ENCODE data around the gene RPL22L1. TPM values are rescaled to one million over a fixed set of nuclear protein-coding genes. Genes with fewer than 3 reads are reported as not detected.
A peak's percentile ranks its signal among the peaks of the same experiment; 100 is the strongest.

RPL22L1 gene
- total RNA-seq, 1 experiment from 2014 or later, result 60.3 TPM

- Histone ChIP-seq H3K9me2 (ENCODE audit: insufficient read depth) (no peaks in the 10 kb centered on the region), H2AFZ (no peak overlapping the region), H4K20me1 (ENCODE audit: insufficient read depth) (no peaks in the 10 kb centered on the region), H3K27me3 (ENCODE audit: insufficient read depth, low read depth) (no peaks in the 10 kb centered on the region), H3K4me2 (no peak overlapping the region), H3K4me1 (replicated peaks; ENCODE audit: insufficient read depth) (no peaks in the 10 kb centered on the region), H3K4me3 (no peak overlapping the region), H3K36me3 (ENCODE audit: low read depth) (no peaks in the 10 kb centered on the region), H3K9me3 (ENCODE audit: insufficient read depth, low read depth) (no peaks in the 10 kb centered on the region), H3K79me2 (ENCODE audit: low read depth) (no peaks in the 10 kb centered on the region), H3K27ac (no peak overlapping the region), H3F3A (ENCODE audit: insufficient read depth, low read depth) (no peaks in the 10 kb centered on the region)
- intact Hi-C loops (cut with micrococcal nuclease; ENCODE audit: unreplicated experiment), result loop anchor here (1.0 to 2.0 kb wide), 3 partner anchors 34 to 538 kb away; no protein-coding TSS in a partner anchor
- TF ChIP-seq EZH2 (IDR thresholded peaks at IDR 0.05; ENCODE audit: low read depth) (no peak), CTCF (conservative IDR thresholded peaks at IDR 0.05) (peak; percentile 79)
- CTCF ChIA-PET, result interaction anchor here (0.6 to 1.8 kb wide), 6 partner anchors 15 to 1079 kb away, joined by 3 to 23 read pairs (median 4); partner anchors contain the start of gene ACTRT3
- POLR2A ChIA-PET (ENCODE audit: unreplicated experiment), result interaction anchor here (0.5 to 0.7 kb wide), 3 partner anchors 37 to 453 kb away, joined by 4 to 8 read pairs (median 4); no protein-coding TSS in a partner anchor
- BruUV-seq (replicated peaks), result no TSS peak
- DNase-seq, result no peak
Observed at GRCh38 chr3:170848292-170848917, 21.6 kb downstream of the RPL22L1 start.

GRCh38 chr3:170844377-170844776, 25.6 kb downstream of the RPL22L1 start:
- no peaks in the 10 kb centered on the region for H3K79me2 ChIP-seq (ENCODE audit: low read depth)
- TF ChIP-seq CTCF (conservative IDR thresholded peaks at IDR 0.05) (no peak), EZH2 (IDR thresholded peaks at IDR 0.05; ENCODE audit: low read depth) (no peak)
- no peaks in the 10 kb centered on the region for H3K27me3 ChIP-seq (ENCODE audit: insufficient read depth, low read depth)
- ChIA-PET POLR2A (ENCODE audit: unreplicated experiment) (no interaction called here), CTCF (no interaction called here)
- no TSS peak for BruUV-seq (replicated peaks)
- H3K36me3 ChIP-seq (ENCODE audit: low read depth), result no peaks in the 10 kb centered on the region
- peaks cover 1% of the 10 kb centered on the region; the same call in 1 of the 2 replicates for H3F3A ChIP-seq (ENCODE audit: insufficient read depth, low read depth)
- H3K9me3 ChIP-seq (ENCODE audit: insufficient read depth, low read depth), result no peaks in the 10 kb centered on the region
- H3K9me2 ChIP-seq (ENCODE audit: insufficient read depth), result no peaks in the 10 kb centered on the region
- no peak for DNase-seq
- H3K4me1 ChIP-seq (replicated peaks; ENCODE audit: insufficient read depth), result no peaks in the 10 kb centered on the region
- H2AFZ ChIP-seq, result no peak overlapping the region
- H3K4me2 ChIP-seq, result no peak overlapping the region
- intact Hi-C loops (cut with micrococcal nuclease; ENCODE audit: unreplicated experiment), result no loop called here
- H3K27ac ChIP-seq, result no peak overlapping the region
- no peaks in the 10 kb centered on the region for H4K20me1 ChIP-seq (ENCODE audit: insufficient read depth)
- no peak overlapping the region for H3K4me3 ChIP-seq

DNA sequence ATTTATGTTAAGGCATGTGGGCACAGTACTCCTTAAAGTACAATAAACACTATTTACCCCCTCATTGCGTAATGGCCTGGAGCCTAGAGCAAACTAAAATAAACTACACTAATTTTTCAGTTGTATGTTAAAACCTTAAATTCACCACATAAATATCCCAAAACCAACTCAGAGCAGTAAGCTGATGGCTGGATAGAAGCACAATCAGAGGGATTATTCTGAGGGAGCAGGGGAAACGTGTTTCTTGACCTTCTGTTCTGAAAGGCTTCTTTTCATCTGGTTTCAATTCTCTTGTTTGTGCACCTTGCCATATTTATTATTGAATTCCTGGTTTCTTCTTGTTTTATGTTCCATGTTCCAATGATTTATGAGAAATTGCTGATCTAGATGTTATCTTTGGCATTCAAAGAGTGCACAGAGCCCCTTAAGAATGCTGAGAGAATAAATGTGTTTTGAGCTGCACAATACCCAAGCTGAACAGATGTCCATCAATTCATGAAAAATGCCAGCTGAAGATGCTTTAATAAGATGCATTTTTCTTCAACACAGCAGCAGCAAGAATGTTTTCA, 29.6 kb downstream of the RPL22L1 start:
- intact Hi-C loops (cut with micrococcal nuclease; ENCODE audit: unreplicated experiment), result no loop called here
- no TSS peak for BruUV-seq (replicated peaks)
- H3K4me1 ChIP-seq (replicated peaks; ENCODE audit: insufficient read depth), result no peaks in the 10 kb centered on the region
- H3K9me3 ChIP-seq (ENCODE audit: insufficient read depth, low read depth), result no peaks in the 10 kb centered on the region
- no peak overlapping the region for H3K4me2 ChIP-seq
- H4K20me1 ChIP-seq (ENCODE audit: insufficient read depth), result no peaks in the 10 kb centered on the region
- no peaks in the 10 kb centered on the region for H3K79me2 ChIP-seq (ENCODE audit: low read depth)
- ChIA-PET POLR2A (ENCODE audit: unreplicated experiment) (interaction anchor here (0.7 kb wide), 1 partner anchor 774 kb away, joined by 3 read pairs; no protein-coding TSS in a partner anchor), CTCF (interaction anchor here (0.5 kb wide), 1 partner anchor 12 kb away, joined by 3 read pairs; no protein-coding TSS in a partner anchor)
- no peaks in the 10 kb centered on the region for H3K9me2 ChIP-seq (ENCODE audit: insufficient read depth)
- H3F3A ChIP-seq (ENCODE audit: insufficient read depth, low read depth), result peaks cover 6% of the 10 kb centered on the region; the same call in 1 of the 2 replicates
- no peaks in the 10 kb centered on the region for H3K27me3 ChIP-seq (ENCODE audit: insufficient read depth, low read depth)
- no peak for DNase-seq
- H3K27ac ChIP-seq, result no peak overlapping the region
- TF ChIP-seq EZH2 (IDR thresholded peaks at IDR 0.05; ENCODE audit: low read depth), result no peak
- TF ChIP-seq CTCF (conservative IDR thresholded peaks at IDR 0.05), result no peak
- no peaks in the 10 kb centered on the region for H3K36me3 ChIP-seq (ENCODE audit: low read depth)
- H2AFZ ChIP-seq, result no peak overlapping the region
- no peak overlapping the region for H3K4me3 ChIP-seq

Measured in PC-9 (cell line).